MCF 10A (cell line): ENCODE results near the gene POLD4. TPM values are rescaled to one million over a fixed set of nuclear protein-coding genes. Genes with fewer than 3 reads are reported as not detected.

Source experiments
- BruUV-seq: library from RNA; stranded (reverse); fragments of 400-500 nt; replicated peaks from 2 replicates; lab custom pipeline; 2021; lab: Mats Ljungman, UMichigan
- CTCF ChIA-PET: fragments of 300-600 bp; sonication (Branson Sonifier 250); formaldehyde crosslinking; extraction: SDS; loops from one replicate; lab custom pipeline; 2021; ENCODE audit warnings: antibody characterized with exemption, inconsistent platforms; lab: Yijun Ruan, JAX
- POLR2A ChIA-PET: fragments of 300-600, 350-650 bp; sonication (Branson Sonifier 250); formaldehyde crosslinking; extraction: SDS; loops from one replicate; lab custom pipeline; 2020; ENCODE audit warnings: antibody characterized with exemption, inconsistent platforms; lab: Yijun Ruan, JAX
- DNase-seq: peaks from one replicate; pipeline ENCODE4 v3.0.0-alpha.2; 2018; ENCODE audit not compliant: unreplicated experiment
- H3K27ac Mint-ChIP-seq: one replicate; pipeline ENCODE4 v1.8.0; 2022; ENCODE audit warnings: mild to moderate bottlenecking, low read depth, mixed read lengths; ENCODE audit not compliant: unreplicated experiment
- H3K27me3 Mint-ChIP-seq: one replicate; pipeline ENCODE4 v1.8.0; 2022; ENCODE audit warnings: mixed read lengths; ENCODE audit not compliant: insufficient read depth, unreplicated experiment
- H3K36me3 Mint-ChIP-seq: one replicate; pipeline ENCODE4 v1.8.0; 2022; ENCODE audit warnings: mild to moderate bottlenecking, moderate library complexity, mixed read lengths; ENCODE audit not compliant: insufficient read depth, unreplicated experiment
- H3K4me1 Mint-ChIP-seq: one replicate; pipeline ENCODE4 v1.8.0; 2022; ENCODE audit warnings: mixed read lengths; ENCODE audit not compliant: insufficient read depth, unreplicated experiment
- H3K4me3 Mint-ChIP-seq: one replicate; pipeline ENCODE4 v1.8.0; 2022; ENCODE audit warnings: mild to moderate bottlenecking, moderate library complexity, mixed read lengths; ENCODE audit not compliant: unreplicated experiment
- H3K9me3 Mint-ChIP-seq: one replicate; pipeline ENCODE4 v1.8.0; 2022; ENCODE audit warnings: mixed read lengths; ENCODE audit not compliant: unreplicated experiment
- intact Hi-C: fragments of 100-400 bp; cut with micrococcal nuclease; formaldehyde crosslinking; loops from 2 replicates; pipeline ENCODE4 v1.14.1; 2022
- total RNA-seq: library from RNA; stranded (reverse); gene quantifications from 2 replicates; pipeline ENCODE4 v1.2.3, GENCODE V29; 2022
- TF ChIP-seq, protein P1 (sequence below): fragments of 200-600 bp; IDR thresholded peaks from one replicate; pipeline ENCODE4 v1.8.0; 2022; ENCODE audit warnings: antibody characterized with exemption, mild to moderate bottlenecking; ENCODE audit not compliant: unreplicated experiment

POLD4 gene
- total RNA-seq, 1 experiment from 2014 or later = 54.8 TPM

DNA sequence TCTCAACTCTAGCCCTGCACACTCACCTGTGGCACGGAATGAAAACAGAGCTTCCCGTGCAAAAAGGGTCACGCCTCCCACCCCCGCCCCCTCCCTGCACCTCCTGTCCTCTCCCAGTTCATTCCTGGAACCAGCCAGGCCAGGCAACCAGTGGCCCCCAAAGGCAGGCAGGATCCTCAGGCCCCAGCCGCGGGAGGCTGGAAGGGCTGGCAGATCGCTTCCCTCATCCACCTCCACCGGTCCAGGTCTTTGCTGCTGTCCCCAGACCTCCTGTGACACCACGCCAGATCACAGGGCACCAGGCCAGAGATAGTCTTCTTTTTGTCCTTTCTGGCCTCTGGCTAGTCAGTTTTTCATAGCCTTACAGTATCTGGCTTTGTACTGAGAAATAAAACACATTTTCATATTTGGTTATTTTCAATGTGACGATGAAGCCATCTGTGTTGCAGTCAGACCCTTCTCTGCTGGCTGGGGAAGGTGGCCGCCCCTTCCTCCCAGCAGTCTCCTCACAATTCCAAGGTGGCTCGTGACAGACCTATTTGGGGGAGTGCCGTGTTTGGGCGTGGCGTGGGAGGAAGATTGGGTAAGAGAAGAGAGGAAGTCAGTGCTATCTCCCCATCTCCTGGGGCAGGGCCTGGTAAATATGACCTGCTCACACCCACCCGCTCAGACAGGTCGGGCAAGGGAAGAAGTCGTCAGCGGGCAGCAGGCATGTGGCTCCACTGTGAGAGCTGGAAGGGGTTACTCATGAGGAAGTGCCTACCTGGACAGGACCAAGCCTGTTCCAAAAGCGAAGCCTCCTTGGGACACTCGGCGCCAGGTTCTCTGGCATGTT lies 40.9 kb downstream of the POLD4 start:
- Mint-ChIP-seq H3K4me3 (peak overlapping the region; percentile 2), H3K27ac (peak overlapping the region; percentile 78), H3K9me3 (no peaks in the 10 kb centered on the region), H3K27me3 (no peaks in the 10 kb centered on the region), H3K4me1 (peaks cover 35% of the 10 kb centered on the region), H3K36me3 (peaks cover 28% of the 10 kb centered on the region)
- peak; percentile 75 for DNase-seq
- TF ChIP-seq, protein P1, sequence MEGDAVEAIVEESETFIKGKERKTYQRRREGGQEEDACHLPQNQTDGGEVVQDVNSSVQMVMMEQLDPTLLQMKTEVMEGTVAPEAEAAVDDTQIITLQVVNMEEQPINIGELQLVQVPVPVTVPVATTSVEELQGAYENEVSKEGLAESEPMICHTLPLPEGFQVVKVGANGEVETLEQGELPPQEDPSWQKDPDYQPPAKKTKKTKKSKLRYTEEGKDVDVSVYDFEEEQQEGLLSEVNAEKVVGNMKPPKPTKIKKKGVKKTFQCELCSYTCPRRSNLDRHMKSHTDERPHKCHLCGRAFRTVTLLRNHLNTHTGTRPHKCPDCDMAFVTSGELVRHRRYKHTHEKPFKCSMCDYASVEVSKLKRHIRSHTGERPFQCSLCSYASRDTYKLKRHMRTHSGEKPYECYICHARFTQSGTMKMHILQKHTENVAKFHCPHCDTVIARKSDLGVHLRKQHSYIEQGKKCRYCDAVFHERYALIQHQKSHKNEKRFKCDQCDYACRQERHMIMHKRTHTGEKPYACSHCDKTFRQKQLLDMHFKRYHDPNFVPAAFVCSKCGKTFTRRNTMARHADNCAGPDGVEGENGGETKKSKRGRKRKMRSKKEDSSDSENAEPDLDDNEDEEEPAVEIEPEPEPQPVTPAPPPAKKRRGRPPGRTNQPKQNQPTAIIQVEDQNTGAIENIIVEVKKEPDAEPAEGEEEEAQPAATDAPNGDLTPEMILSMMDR = no peak
- BruUV-seq = no TSS peak
- CTCF ChIA-PET = interaction anchor here (0.6 to 0.9 kb wide), 3 partner anchors 57 to 327 kb away, joined by 3 read pairs; partner anchors contain the start of gene TBX10
- intact Hi-C loops = no loop called here
- POLR2A ChIA-PET = interaction anchor here (0.8 to 8.6 kb wide), 9 partner anchors 9 to 377 kb away, joined by 3 to 107 read pairs (median 3); partner anchors contain the start of genes GRK2 and SSH3

DNA sequence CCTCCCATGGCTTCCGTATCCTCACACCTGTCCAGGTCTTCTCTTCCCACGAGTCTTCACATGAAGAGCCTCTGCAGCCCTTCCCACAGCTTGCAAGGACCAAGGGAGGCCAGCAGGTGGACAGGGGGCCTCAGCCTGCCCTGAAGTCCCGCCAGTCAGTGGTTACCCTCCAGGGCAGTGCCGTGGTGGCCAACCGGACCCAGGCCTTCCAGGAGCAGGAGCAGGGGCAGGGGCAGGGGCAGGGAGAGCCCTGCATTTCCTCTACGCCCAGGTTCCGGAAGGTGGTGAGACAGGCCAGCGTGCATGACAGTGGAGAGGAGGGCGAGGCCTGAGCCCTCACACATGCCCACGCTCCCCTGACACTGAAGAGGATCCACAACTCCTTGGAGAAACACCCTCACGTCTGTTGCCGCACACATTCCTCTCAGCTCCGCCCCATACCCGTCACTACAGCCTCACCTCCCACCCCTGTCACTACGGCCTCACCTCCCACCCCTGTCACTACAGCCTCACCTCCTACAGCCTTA lies 41.7 kb downstream of the POLD4 start:
- H3K27me3 Mint-ChIP-seq = no peaks in the 10 kb centered on the region
- POLR2A ChIA-PET = interaction anchor here (1.0 to 1.2 kb wide), 4 partner anchors 15 to 48 kb away, joined by 3 to 5 read pairs (median 3); no protein-coding TSS in a partner anchor
- H3K4me1 Mint-ChIP-seq = peaks cover 35% of the 10 kb centered on the region

DNA sequence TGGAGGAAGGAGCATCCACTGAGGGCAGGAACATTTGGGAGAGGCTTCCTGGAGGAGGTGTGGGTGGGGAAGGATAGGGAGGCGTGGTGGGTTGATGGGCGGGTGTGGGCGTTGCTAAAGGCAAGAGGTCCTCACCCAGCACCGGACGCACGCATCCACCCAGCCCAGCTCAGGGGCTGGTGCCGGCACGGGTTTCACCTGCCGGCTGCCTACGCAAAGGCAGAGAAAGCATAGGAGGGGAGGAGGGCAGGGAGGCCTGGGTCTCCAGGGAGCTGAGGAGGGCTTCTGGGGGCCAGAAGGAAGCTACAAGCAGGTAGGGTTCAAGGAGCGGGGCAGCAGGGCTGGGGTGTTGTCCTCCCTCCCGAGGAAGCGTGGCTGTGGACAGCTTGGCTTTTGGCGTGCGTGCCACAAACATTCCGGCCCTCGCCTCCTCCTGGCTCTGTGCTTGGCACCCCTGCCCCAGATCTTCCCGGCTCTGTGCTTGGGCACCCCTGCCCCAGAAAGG lies 42.2 kb downstream of the POLD4 start:
- H3K9me3 Mint-ChIP-seq = no peaks in the 10 kb centered on the region
- no peaks in the 10 kb centered on the region for H3K27me3 Mint-ChIP-seq
- CTCF ChIA-PET = interaction anchor here (0.6 to 1.2 kb wide), 3 partner anchors 23 to 281 kb away, joined by 3 to 7 read pairs (median 3); no protein-coding TSS in a partner anchor
- H3K4me3 Mint-ChIP-seq = no peak overlapping the region
- peaks cover 35% of the 10 kb centered on the region for H3K4me1 Mint-ChIP-seq
- intact Hi-C loops = no loop called here
- TF ChIP-seq, protein P1 = no peak
- no peak for DNase-seq
- peaks cover 33% of the 10 kb centered on the region for H3K36me3 Mint-ChIP-seq
- POLR2A ChIA-PET = interaction anchor here (1.0 to 1.6 kb wide), 5 partner anchors 15 to 48 kb away, joined by 3 to 13 read pairs (median 3); partner anchors contain the start of gene ANKRD13D
- H3K27ac Mint-ChIP-seq = no peak overlapping the region
- no TSS peak for BruUV-seq

More for the DNA sequence above, 41.7 kb downstream of the POLD4 start:
- Mint-ChIP-seq H3K27ac (peak overlapping the region; percentile 78), H3K36me3 (peaks cover 30% of the 10 kb centered on the region), H3K4me3 (no peak overlapping the region), H3K9me3 (no peaks in the 10 kb centered on the region)
- CTCF ChIA-PET = interaction anchor here (0.6 to 1.2 kb wide), 2 partner anchors 23 to 48 kb away, joined by 3 to 7 read pairs; no protein-coding TSS in a partner anchor
- TF ChIP-seq, protein P1 = peak; percentile 23
- no peak for DNase-seq
- intact Hi-C loops = no loop called here
- BruUV-seq = no TSS peak
